ENCODE measurements around the gene ANTKMT.

The ANTKMT gene, protein sequence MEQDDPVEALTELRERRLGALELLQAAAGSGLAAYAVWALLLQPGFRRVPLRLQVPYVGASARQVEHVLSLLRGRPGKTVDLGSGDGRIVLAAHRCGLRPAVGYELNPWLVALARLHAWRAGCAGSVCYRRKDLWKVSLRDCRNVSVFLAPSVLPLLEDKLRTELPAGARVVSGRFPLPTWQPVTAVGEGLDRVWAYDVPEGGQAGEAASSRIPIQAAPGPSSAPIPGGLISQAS

DNA sequence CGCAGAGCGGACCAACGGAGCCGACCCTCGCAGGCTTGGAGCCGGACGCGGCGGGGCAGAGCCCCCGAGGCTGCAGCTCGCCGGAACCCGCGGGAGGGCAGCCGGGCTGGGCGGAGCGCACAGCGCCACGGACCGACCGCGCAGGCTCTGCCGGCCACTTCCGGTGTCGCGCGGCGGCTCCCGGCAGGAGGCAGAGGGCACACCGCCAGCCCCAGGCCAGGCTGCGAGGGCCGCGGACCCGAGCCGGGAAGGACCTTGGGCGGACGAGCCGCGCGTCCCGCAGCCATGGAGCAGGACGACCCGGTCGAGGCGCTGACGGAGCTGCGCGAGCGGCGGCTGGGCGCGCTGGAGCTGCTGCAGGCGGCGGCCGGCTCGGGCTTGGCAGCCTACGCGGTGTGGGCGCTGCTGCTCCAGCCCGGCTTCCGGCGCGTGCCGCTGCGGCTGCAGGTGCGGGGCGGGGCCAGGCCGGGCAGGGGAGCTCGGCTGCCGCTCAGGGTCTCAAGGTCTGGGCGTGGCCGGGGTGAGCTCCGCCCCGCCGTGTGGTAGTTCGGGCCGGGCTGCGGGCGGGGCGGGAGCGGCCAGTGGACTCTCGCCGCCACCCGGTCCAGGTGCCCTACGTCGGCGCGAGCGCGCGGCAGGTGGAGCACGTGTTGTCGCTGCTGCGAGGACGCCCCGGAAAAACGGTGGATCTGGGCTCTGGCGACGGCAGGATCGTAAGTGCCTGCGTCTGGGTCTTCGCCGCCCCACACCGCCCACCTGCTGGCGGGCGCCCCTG, at the start of gene ANTKMT:
Gene ANTKMT (plus strand): TSS at position 157 of the 775 bp plus-strand sequence. CDS start 129 bp downstream, at position 286.
- peak; percentile 50 to 74 (median 52) for DNase-seq (ENCODE audit: low read depth in 2 of 3, low spot score in 1 of 3)

DNA sequence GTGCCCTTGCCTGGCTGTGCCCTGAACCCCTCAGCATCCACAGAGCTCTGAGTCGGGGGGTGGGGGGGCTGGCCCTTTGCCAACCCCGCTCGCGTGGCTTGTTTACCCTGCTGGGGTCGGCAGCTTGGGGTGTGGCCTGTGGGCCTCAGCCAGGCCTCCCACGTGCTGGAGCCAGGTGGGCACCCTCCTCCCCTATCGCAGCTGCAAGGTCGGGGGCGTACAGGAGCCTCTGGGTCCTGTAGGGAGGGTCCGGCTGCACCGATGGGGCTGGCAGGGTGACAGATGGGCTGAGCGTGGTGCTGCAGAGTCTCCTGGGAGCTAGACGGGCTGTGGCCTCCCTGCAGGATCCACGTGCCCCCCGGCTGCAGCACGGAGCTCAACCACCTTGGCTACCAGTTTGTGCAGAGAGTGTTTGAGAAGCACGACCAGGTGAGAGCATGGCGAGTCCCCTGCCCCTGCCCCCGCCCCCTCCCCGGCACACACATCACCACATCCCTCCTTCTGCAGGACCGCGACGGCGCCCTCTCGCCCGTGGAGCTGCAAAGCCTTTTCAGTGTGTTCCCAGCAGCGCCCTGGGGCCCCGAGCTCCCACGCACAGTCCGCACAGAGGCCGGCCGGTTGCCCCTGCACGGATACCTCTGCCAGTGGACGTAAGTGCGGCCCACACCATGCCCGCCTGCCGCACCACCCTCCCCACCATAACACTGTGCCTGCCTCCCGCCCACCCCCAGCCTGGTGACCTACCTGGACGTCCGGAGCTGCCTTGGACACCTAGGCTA, 49.4 kb upstream of the ANTKMT start:
- DNase-seq (ENCODE audit: low read depth in 2 of 3, low spot score in 1 of 3) = no peak

DNA sequence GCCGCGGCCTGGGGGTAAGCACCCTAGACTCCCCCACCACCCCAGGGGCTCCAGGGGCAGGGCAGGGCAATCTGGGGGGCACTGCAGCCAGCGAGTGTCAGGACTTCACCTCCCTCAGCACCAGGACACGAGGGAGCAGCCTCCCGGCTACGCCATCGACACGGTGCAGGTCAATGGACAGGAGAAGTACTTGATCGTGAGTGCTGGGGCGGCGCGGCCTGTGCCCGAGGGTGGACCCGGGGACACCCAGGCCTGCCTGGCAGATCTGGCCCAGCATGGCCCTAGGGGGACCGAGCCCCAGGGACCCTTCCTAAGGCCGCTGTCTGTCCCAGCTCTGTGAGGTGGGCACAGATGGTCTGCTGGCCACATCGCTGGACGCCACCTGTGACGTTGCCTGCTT, 48.6 kb upstream of the ANTKMT start:
- DNase-seq (ENCODE audit: low read depth in 2 of 3, low spot score in 1 of 3) = no peak

DNA sequence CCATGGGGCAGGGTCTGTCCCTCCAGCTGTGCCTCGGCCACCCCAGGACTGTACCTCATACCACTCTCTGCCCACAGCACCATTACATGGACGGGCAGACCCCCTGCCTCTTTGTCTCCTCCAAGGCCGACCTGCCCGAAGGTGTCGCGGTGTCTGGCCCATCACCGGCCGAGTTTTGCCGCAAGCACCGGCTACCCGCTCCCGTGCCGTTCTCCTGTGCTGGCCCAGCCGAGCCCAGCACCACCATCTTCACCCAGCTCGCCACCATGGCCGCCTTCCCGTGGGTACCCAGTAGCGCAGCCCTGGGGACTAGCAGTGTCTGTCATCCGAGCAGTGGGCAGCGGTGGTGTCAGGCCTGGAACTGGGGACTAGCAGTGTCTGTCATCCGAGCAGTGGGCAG, 48.1 kb upstream of the ANTKMT start:
- DNase-seq (ENCODE audit: low read depth in 2 of 3, low spot score in 1 of 3) = no peak

DNA sequence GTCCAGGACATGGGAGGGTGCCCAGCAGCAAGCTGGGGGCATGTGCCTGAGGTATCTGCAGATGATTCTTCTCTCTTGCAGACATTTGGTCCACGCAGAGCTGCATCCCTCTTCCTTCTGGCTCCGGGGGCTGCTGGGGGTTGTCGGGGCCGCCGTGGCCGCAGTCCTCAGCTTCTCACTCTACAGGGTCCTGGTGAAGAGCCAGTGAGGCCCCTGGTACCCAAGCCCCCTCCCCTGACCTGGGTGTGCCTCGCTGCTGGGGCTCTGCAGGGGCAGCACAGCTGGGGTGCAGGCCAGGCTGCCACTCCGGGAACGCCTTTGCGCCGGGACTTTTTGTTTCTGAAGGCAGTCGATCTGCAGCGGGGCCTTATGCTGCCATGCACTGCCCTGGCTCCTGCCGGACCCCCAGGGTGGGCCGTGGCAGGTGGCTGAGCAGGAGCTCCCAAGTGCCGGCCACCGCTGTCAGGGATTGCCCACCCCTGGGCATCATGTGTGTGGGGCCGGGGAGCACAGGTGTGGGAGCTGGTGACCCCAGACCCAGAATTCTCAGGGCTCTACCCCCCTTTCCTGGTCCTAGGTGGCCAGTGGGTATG, 47.5 kb upstream of the ANTKMT start:
- no peak for DNase-seq (ENCODE audit: low read depth in 2 of 3, low spot score in 1 of 3)

DNA sequence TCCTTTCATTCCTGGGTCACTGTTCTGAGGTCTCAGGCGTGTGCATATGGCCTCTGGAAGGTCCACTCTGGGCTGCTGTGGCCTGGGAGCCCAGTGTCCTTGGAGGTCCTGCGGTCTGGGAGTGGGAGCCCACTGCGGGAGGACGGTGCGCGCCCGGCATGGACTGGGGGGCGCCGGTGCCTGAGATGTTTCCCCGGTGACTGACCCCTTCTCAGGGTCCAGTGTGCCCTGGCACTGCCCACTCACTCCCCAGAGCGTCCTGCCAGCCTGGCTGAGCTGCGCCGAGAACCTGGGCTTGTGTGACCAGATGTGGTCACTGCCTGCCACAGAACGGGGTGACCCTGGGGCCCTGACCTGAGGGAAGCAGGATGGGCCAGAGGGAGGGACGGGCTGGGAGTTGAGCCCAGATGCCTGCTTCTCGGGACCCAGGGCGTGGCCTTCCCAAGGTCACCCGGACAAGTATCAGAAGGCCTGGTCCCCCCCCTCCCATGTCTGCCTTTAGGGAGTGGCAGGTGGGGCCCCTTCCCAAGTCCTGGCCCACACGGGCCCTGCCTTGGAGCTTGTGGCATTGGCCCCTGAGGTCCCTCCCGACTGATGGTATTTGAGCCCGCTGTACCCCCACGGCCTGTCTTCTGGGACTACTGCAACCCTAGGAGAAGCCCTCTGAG, 46.6 kb upstream of the ANTKMT start:
- no peak for DNase-seq (ENCODE audit: low read depth in 2 of 3, low spot score in 1 of 3)

DNA sequence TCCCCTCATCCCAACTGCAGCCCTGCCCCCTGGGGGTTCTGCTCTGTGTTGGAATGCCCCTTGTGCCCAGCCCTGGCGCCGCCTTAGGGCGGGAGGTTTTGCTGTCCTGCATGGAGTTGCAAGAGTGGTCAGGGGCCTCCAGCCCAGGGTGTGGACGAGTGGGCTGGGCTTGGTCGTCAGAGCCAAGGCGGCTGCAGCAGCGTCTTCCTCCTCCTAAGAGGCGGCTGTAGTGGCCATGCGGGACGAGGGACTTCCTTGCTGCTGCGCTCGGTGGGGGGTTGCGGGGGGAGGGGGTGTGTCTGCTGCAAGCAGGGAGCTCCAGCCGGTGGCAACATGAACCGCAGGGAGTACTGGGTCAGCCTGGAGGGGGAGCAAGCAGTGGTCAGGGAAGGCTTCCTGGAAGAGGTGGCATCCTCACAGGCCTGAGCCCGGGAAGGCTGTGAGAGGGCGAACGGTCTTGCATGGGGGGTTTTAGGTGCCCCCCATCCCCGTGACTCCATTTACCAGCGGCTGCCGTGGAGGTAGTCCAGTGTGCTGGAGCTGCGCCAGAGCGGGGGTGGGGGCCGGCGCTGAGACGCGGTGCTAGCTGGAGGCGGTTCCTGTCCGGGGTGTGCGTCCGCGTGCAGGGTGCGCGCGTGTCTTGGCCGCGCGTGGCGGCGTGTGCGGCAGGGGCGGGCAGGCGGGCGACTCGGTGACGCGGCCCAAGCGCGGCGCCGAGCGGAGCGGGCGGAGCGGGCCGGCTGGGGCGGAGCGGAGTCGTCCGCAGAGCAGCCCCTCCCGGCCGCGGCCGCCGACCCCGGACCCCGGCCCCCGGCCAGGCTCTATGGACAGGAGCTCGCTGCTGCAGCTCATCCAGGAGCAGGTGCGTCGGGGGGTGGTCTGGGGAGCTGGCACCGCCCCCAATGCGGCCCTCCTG, 45.7 kb upstream of the ANTKMT start, which contains the start of gene RHBDL1:
Gene RHBDL1 (plus strand): TSS at position 704 of the 916 bp plus-strand sequence. CDS start 120 bp downstream, at position 824.
- no peak for DNase-seq (ENCODE audit: low read depth in 2 of 3, low spot score in 1 of 3)

DNA sequence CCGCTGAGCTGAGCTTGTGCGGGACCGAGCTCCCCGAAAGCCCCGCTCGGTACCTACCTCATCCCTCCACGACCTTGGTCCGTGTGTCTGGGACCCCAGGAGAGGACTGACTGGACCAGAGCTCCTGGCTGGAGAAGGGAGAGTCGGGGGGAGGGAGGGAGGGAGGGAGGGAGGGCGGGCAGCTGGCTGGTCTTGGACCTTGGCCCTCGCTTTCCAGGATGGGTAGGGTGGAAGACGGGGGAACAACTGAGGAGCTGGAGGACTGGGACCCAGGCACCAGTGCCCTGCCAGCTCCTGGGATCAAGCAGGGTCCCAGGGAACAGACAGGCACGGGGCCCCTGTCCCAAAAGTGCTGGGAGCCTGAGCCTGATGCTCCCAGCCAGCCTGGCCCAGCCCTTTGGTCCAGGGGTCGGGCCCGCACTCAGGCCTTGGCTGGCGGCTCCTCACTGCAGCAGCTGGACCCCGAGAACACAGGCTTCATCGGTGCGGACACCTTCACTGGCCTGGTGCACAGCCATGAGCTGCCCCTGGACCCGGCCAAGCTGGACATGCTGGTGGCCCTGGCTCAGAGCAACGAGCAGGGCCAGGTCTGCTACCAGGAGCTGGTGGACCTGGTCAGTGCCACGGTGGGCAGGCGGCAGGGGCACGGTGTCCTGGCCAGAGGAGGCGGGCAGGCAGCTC, 44.9 kb upstream of the ANTKMT start:
- no peak for DNase-seq (ENCODE audit: low read depth in 2 of 3, low spot score in 1 of 3)

DNA sequence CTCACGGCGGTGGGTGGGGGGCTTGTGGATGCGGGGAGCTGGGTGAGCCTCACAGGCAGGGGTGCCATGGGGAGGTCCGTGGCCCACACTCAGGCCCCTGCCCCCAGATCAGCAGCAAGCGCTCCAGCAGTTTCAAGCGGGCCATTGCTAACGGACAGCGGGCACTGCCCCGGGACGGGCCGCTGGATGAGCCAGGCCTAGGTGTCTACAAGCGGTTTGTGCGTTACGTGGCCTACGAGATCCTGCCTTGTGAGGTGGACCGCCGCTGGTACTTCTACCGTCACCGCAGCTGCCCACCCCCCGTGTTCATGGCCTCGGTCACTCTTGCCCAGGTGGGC, 44.4 kb upstream of the ANTKMT start:
- DNase-seq (ENCODE audit: low read depth in 2 of 3, low spot score in 1 of 3) = no peak

DNA sequence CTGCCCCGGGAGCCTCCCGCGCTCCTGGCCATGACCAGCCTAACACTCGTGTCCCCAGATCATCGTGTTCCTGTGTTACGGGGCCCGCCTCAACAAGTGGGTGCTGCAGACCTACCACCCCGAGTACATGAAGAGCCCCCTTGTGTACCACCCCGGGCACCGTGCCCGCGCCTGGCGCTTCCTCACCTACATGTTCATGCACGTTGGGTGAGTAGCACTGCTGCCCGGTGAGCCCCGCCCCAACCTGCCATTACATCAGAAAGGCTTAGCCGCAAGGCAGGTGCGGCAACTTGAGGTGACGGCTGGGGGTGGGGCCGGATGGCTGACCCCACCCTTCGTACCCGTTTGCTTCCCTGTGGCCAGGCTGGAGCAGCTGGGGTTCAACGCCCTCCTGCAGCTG, 44.0 kb upstream of the ANTKMT start:
- no peak for DNase-seq (ENCODE audit: low read depth in 2 of 3, low spot score in 1 of 3)

DNA sequence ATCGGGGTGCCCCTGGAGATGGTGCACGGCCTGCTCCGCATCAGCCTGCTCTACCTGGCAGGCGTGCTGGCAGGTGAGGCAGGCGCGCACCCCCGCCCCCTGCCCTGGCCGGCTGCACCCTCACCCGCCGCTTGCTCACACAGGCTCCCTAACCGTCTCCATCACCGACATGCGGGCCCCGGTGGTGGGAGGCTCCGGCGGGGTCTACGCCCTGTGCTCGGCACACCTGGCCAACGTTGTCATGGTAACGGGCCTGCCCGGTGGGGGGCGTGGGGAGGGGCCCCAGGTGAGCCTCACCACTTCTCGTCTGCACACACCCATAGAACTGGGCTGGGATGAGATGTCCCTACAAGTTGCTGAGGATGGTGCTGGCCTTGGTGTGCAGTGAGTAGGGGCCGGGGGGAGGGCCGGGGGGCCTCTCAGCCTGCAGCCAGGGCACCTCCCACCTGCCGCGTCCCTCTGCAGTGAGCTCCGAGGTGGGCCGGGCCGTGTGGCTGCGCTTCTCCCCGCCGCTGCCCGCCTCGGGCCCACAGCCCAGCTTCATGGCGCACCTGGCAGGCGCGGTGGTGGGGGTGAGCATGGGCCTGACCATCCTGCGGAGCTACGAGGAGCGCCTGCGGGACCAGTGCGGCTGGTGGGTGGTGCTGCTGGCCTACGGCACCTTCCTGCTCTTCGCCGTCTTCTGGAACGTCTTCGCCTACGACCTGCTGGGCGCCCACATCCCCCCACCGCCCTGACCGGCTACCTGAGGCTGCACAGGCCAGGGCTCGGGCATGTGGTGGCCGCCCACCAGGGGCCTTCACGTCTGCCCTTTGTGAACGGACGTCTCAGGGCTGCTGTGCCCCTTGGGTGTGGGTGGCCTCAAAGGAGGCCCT, 43.4 kb upstream of the ANTKMT start:
- DNase-seq (ENCODE audit: low read depth in 2 of 3, low spot score in 1 of 3) = no peak

DNA sequence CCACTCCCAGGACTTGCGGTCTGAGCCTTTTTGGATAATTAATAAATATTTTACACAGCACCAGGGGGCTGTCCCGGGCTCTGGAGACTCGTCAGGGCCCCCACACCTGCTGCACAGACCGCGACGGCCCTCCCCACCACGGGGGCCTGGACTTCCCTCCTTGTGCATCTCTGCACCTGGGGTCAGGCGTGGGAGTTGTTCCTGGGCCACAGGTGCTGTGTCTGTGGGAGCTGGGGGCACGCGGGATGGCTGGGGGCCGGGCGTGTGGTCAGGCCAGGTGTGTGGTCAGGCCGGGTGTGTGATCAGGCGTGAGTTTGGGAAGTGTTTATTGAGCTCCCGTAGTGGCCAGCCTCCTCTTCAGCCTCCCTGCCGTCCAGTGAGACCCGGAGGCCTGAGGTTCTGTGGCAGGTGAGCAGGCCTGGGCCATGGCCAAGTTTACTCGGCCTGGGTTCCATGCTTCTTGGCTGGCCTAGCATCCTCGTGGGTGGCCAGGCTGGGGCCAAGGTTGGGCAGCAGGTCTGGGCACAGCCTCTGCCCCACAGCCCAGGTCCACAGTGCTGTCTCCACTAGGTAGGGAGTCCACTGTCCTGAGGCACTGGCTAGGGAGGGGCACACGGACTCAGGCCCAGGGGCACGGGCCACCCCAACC, 42.6 kb upstream of the ANTKMT start:
- no peak for DNase-seq (ENCODE audit: low read depth in 2 of 3, low spot score in 1 of 3)

DNA sequence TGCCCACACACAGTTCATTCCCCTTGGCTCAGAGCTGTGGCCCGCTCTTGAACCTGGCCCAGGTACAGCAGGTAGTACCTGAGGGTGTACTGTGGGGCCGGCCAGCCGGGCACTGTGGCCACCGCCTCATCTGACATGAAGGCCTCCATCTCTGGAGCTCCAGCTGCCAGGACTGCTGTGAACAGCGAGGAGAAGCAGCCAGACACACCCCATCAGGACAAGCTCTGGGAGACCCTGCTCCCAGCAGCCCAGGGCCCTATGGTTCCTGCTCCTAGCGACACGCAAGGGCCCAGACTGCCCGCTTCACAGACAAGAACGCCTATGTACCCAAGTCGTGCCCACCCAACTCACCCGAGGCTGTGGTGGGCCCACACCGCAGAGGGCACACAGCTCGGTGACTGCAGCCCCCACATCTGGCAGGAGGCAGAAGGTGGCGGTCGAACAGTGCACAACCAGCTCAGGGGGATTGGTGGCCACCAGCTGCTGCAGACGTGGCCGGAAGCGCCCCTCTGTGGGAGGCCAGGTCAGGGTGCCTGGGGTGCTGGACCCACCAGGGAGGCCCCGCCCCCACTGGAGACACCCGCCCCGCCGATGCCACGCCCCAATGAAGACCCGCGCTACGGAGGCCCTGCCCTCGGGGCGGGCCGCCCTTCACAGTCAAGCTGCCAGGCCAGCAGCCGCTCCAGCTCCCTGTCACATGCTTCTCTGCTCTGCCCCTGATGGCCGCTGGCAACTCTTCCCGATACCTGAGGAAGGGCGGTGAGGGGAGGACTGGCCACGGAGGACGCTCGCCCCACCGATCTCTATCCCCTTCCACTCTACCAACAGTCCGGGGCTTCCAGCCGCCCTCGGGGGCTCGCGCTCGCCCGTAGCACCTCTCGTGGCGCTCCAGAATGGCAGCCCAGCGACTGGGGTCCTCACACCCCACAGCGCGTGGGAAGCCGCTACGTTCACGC, 41.8 kb upstream of the ANTKMT start:
- peak in 2 of 3 donors; percentile 32 for DNase-seq (ENCODE audit: low read depth in 2 of 3, low spot score in 1 of 3)

DNA sequence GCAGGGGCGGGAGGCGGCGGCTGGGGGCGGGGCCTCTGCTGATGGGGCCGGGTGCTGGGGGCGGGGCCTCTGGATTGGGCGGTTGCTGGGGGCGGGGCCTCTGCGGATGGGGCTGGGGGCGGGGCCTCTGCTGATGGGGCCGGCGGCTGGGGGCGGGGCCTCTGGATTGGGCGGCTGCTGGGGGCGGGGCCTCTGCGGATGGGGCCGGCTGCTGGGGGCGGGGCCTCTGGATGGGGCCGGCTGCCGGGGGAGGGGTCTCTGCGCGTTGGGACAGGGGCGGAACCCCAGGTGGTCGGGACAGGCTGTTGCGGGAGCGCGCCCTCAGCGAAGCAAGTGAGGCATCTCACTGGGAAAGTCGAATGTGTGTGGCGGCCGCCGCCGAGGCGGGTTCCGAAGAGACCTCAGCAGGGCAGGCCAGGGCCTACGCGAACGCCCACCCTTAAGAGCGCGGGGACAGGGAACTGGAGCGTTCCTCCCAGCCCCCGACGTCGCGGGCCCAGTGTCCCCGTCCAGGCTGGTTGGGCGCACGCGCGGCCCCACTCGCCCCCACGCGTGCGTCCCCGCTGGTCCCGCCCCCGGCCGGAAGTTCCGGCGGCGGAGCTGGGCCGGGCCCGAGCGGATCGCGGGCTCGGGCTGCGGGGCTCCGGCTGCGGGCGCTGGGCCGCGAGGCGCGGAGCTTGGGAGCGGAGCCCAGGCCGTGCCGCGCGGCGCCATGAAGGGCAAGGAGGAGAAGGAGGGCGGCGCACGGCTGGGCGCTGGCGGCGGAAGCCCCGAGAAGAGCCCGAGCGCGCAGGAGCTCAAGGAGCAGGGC, 40.9 kb upstream of the ANTKMT start, which contains the start of gene STUB1:
Gene STUB1 (plus strand): TSS at position 597 of the 811 bp plus-strand sequence. CDS start 116 bp downstream, at position 713.
- peak; percentile 86 to 88 (median 87) for DNase-seq (ENCODE audit: low read depth in 2 of 3, low spot score in 1 of 3)

DNA sequence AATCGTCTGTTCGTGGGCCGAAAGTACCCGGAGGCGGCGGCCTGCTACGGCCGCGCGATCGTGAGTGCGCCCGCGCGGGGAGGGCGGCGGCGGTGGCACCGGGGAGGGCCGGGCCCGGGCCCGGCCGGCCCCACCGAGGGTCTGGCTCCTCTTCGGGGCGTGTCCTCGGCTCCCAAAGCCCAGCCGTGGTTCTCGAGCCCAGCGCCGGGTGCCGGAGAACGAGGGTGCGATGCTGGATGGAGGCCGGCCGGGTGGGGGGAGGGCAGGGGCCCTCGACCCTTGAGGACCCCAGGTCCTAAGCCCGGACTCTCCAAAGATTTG, 40.4 kb upstream of the ANTKMT start:
- DNase-seq (ENCODE audit: low read depth in 2 of 3, low spot score in 1 of 3) = no peak

Measured in stimulated activated CD4-positive, alpha-beta T cell treated with anti-CD3 and anti-CD28 coated beads, Interleukin-12 subunit alpha, Interleukin-12 subunit beta, amount 100 ng/mL, for 48 hours (primary cell).